Brain pericyte (primary cell): Measurements from ENCODE around the gene GLT1D1.
A peak's percentile ranks its signal among the peaks of the same experiment; 100 is the strongest.
"Not testable (repeated sequence)": the region's sequence is repeated elsewhere in the genome, so short reads cannot be mapped to it uniquely, and the experiment has no call there.

Source experiments
- DNase-seq: peaks from one replicate; pipeline ENCODE4 v3.0.0-alpha.2; 2012; ENCODE audit warnings: low read depth, low spot score

GLT1D1 gene

GRCh38 chr12:128820253-128820652, 33.0 kb upstream of the GLT1D1 start:
- no peak for DNase-seq

- DNase-seq: no peak
Measured at GRCh38 chr12:128820723-128821432, 32.4 kb upstream of the GLT1D1 start.

- DNase-seq: no peak
Measured at GRCh38 chr12:128823216-128823915, 29.9 kb upstream of the GLT1D1 start.

GRCh38 chr12:128823916-128824839, 29.1 kb upstream of the GLT1D1 start, which contains the start of gene SLC15A4:
SLC15A4 (minus strand) TSS chr12:128823958; CDS start chr12:128823943, 15 bp downstream.
- DNase-seq: peak; percentile 52

- no peak for DNase-seq
Measured at GRCh38 chr12:128825835-128826234, 27.4 kb upstream of the GLT1D1 start.

GRCh38 chr12:128827724-128828123, 25.6 kb upstream of the GLT1D1 start:
- no peak for DNase-seq

- DNase-seq: no peak
Measured at GRCh38 chr12:128829861-128830504, 23.3 kb upstream of the GLT1D1 start.

- no peak for DNase-seq
Measured at GRCh38 chr12:128830505-128830893, 22.8 kb upstream of the GLT1D1 start.

- DNase-seq: no peak
Measured at GRCh38 chr12:128833418-128833817, 19.9 kb upstream of the GLT1D1 start.

GRCh38 chr12:128839885-128840284, 13.4 kb upstream of the GLT1D1 start:
- DNase-seq: not testable (repeated sequence)

- DNase-seq: no peak
Measured at GRCh38 chr12:128840862-128841468, 12.3 kb upstream of the GLT1D1 start.

GRCh38 chr12:128842579-128842978, 10.7 kb upstream of the GLT1D1 start:
- no peak for DNase-seq

GRCh38 chr12:128843538-128843937, 9.7 kb upstream of the GLT1D1 start:
- DNase-seq: no peak

- DNase-seq: no peak
Measured at GRCh38 chr12:128844031-128844635, 9.1 kb upstream of the GLT1D1 start.

GRCh38 chr12:128846671-128847070, 6.6 kb upstream of the GLT1D1 start:
- DNase-seq: not testable (repeated sequence)

- DNase-seq: no peak
Measured at GRCh38 chr12:128848371-128848770, 4.9 kb upstream of the GLT1D1 start.

GRCh38 chr12:128849806-128850205, 3.5 kb upstream of the GLT1D1 start:
- not testable (repeated sequence) for DNase-seq

- no peak for DNase-seq
Measured at GRCh38 chr12:128850400-128850799, 2.9 kb upstream of the GLT1D1 start.

- DNase-seq: not testable (repeated sequence)
Measured at GRCh38 chr12:128851429-128851828, 1.8 kb upstream of the GLT1D1 start.

GRCh38 chr12:128852026-128852698, 1.1 kb upstream of the GLT1D1 start:
- no peak for DNase-seq
